Trophoblast cell (in vitro differentiated cells and primary cell): ENCODE measurements around the gene JPH4.

Experiments
- DNase-seq, 2 donors: peaks; one replicate each; pipeline ENCODE4 v3.0.0-alpha.2; 2016
- H2AFZ ChIP-seq: 2 replicates; pipeline ENCODE4 v1.6.1; 2013; ENCODE audit warnings: low read length, moderate library complexity, mild to moderate bottlenecking; ENCODE audit not compliant: insufficient read depth, poor library complexity
- H2AK5ac ChIP-seq: 2 replicates; pipeline ENCODE4 v1.6.1; 2013; ENCODE audit warnings: mild to moderate bottlenecking, low read length
- H2BK120ac ChIP-seq: 2 replicates; pipeline ENCODE4 v1.6.1; 2013; ENCODE audit warnings: low read length, mild to moderate bottlenecking, moderate library complexity; ENCODE audit not compliant: insufficient read depth, poor library complexity
- H2BK12ac ChIP-seq: 2 replicates; pipeline ENCODE4 v1.6.1; 2013; ENCODE audit warnings: mild to moderate bottlenecking, low read length, moderate library complexity
- H2BK5ac ChIP-seq: 2 replicates; pipeline ENCODE4 v1.6.1; 2013; ENCODE audit warnings: low read length, low read depth, moderate library complexity, mild to moderate bottlenecking; ENCODE audit not compliant: poor library complexity
- H3K14ac ChIP-seq: 2 replicates; pipeline ENCODE4 v1.6.1; 2013; ENCODE audit warnings: mild to moderate bottlenecking, low read length
- H3K18ac ChIP-seq: 2 replicates; pipeline ENCODE4 v1.6.1; 2013; ENCODE audit warnings: mild to moderate bottlenecking, low read length
- H3K23ac ChIP-seq: 2 replicates; pipeline ENCODE4 v1.6.1; 2013; ENCODE audit warnings: low read length
- H3K27ac ChIP-seq: 2 replicates; pipeline ENCODE4 v1.5.1; 2013; ENCODE audit warnings: low read depth, mild to moderate bottlenecking, inconsistent platforms, low read length, moderate library complexity
- H3K27me3 ChIP-seq: 2 replicates; pipeline ENCODE4 v1.6.1; 2013; ENCODE audit warnings: inconsistent platforms, mild to moderate bottlenecking, low read length, moderate library complexity; ENCODE audit not compliant: insufficient read depth
- H3K36me3 ChIP-seq, 2 experiments: 1 replicate in 1 of 2; 2 replicates in 1 of 2; pipeline ENCODE4 v1.6.1; 2013; ENCODE audit warnings: low read length in 2 of 2, mild to moderate bottlenecking in 2 of 2, moderate library complexity in 1 of 2; ENCODE audit not compliant: insufficient read depth in 2 of 2, control insufficient read depth in 1 of 2
- H3K4ac ChIP-seq: 2 replicates; pipeline ENCODE4 v1.6.1; 2013; ENCODE audit warnings: low read depth, mild to moderate bottlenecking, low read length, moderate library complexity
- H3K4me1 ChIP-seq, 2 experiments: 1 replicate in 1 of 2; 2 replicates in 1 of 2; pipeline ENCODE4 v1.6.1; 2013; ENCODE audit warnings: low read length in 2 of 2, mild to moderate bottlenecking in 2 of 2, moderate library complexity in 1 of 2; ENCODE audit not compliant: insufficient read depth in 2 of 2, control insufficient read depth in 1 of 2
- H3K4me2 ChIP-seq: 2 replicates; pipeline ENCODE4 v1.6.1; 2013; ENCODE audit warnings: inconsistent platforms, mild to moderate bottlenecking, low read length, moderate library complexity
- H3K4me3 ChIP-seq: 2 replicates; pipeline ENCODE4 v1.5.1; 2013; ENCODE audit warnings: mild to moderate bottlenecking, low read depth, low read length, inconsistent platforms
- H3K79me1 ChIP-seq: one replicate; pipeline ENCODE4 v1.6.1; 2013; ENCODE audit warnings: low read length
- H3K79me2 ChIP-seq: 2 replicates; pipeline ENCODE4 v1.6.1; 2013; ENCODE audit warnings: low read length, mild to moderate bottlenecking; ENCODE audit not compliant: control insufficient read depth, insufficient read depth, poor library complexity
- H3K9ac ChIP-seq: 2 replicates; pipeline ENCODE4 v1.6.1; 2013; ENCODE audit warnings: mild to moderate bottlenecking, low read length
- H3K9me3 ChIP-seq: 2 replicates; pipeline ENCODE4 v1.6.1; 2013; ENCODE audit warnings: low read depth, mild to moderate bottlenecking, control low read depth, inconsistent platforms, low read length; ENCODE audit not compliant: insufficient read depth
- H4K12ac ChIP-seq: 2 replicates; pipeline ENCODE4 v1.6.1; 2013; ENCODE audit warnings: low read depth, mild to moderate bottlenecking, low read length, moderate library complexity
- H4K8ac ChIP-seq: 2 replicates; pipeline ENCODE4 v1.6.1; 2013; ENCODE audit warnings: low read depth, mild to moderate bottlenecking, low read length, moderate library complexity
- H4K91ac ChIP-seq: one replicate; pipeline ENCODE4 v1.6.1; 2013; ENCODE audit warnings: low read depth, mild to moderate bottlenecking, low read length, moderate library complexity
- WGBS: extraction: QIAGEN DNeasy Blood & Tissue Kit; methylation state at CpG from one replicate; pipeline ENCODE4 v1.1.7; 2013; ENCODE audit warnings: missing lambda C conversion rate; ENCODE audit not compliant: insufficient read length, insufficient coverage; ENCODE audit errors: extremely low coverage; 5-methylcytosine and 5-hydroxymethylcytosine counted together

The JPH4 gene

GRCh38 chr14:23623962-23624361 lies 45.4 kb upstream of the JPH4 start:
- Histone ChIP-seq H2BK12ac (no peak overlapping the region), H2AK5ac (no peak overlapping the region), H3K4me2 (no peak overlapping the region), H4K12ac (no peak overlapping the region), H3K4ac (no peak overlapping the region), H3K79me2 (no peaks in the 10 kb centered on the region), H4K8ac (no peak overlapping the region), H3K27me3 (no peaks in the 10 kb centered on the region), H3K14ac (no peak overlapping the region), H3K18ac (no peak overlapping the region), H3K9me3 (peaks cover 14% of the 10 kb centered on the region), H3K9ac (no peak overlapping the region), H3K4me1 (no peaks in the 10 kb centered on the region), H2AFZ (no peak overlapping the region), H3K36me3 (no peaks in the 10 kb centered on the region), H3K23ac (no peak overlapping the region), H2BK120ac (no peak overlapping the region), H3K27ac (no peak overlapping the region), H3K79me1 (no peaks in the 10 kb centered on the region), H3K4me3 (no peak overlapping the region), H2BK5ac (no peak overlapping the region), H4K91ac (no peak overlapping the region)
- no peak for DNase-seq

- no peak overlapping the region for H4K91ac ChIP-seq
These were observed 44.4 kb upstream of the JPH4 start for GRCh38 chr14:23622990-23623389.

GRCh38 chr14:23621932-23622730 lies 43.5 kb upstream of the JPH4 start:
- H3K9me3 ChIP-seq = peaks cover 12% of the 10 kb centered on the region
- H2AFZ ChIP-seq = no peak overlapping the region
- H2BK12ac ChIP-seq = no peak overlapping the region
- H4K91ac ChIP-seq = no peak overlapping the region
- no peak overlapping the region for H2AK5ac ChIP-seq
- no peak overlapping the region for H3K18ac ChIP-seq
- no peak overlapping the region for H3K27ac ChIP-seq
- H3K36me3 ChIP-seq = no peaks in the 10 kb centered on the region
- H2BK5ac ChIP-seq = no peak overlapping the region
- H3K79me2 ChIP-seq = no peaks in the 10 kb centered on the region
- no peak overlapping the region for H3K4me2 ChIP-seq
- H3K27me3 ChIP-seq = no peaks in the 10 kb centered on the region
- no peak overlapping the region for H4K8ac ChIP-seq
- DNase-seq = no peak
- H3K9ac ChIP-seq = no peak overlapping the region
- no CpG with 5 or more reads among the region's 4 CpGs for WGBS
- H3K14ac ChIP-seq = no peak overlapping the region
- H3K79me1 ChIP-seq = no peaks in the 10 kb centered on the region
- no peaks in the 10 kb centered on the region for H3K4me1 ChIP-seq
- no peak overlapping the region for H3K23ac ChIP-seq
- no peak overlapping the region for H3K4ac ChIP-seq
- no peak overlapping the region for H3K4me3 ChIP-seq
- H2BK120ac ChIP-seq = no peak overlapping the region
- no peak overlapping the region for H4K12ac ChIP-seq

More at GRCh38 chr14:23622990-23623389, 44.4 kb upstream of the JPH4 start:
- Histone ChIP-seq H3K4ac (no peak overlapping the region), H3K36me3 (no peaks in the 10 kb centered on the region), H3K79me1 (no peaks in the 10 kb centered on the region), H3K27ac (no peak overlapping the region), H3K14ac (no peak overlapping the region), H4K12ac (no peak overlapping the region), H2BK12ac (no peak overlapping the region), H3K79me2 (no peaks in the 10 kb centered on the region), H3K27me3 (no peaks in the 10 kb centered on the region), H3K4me2 (no peak overlapping the region), H3K9me3 (peaks cover 14% of the 10 kb centered on the region), H3K4me3 (no peak overlapping the region), H3K9ac (no peak overlapping the region), H2AK5ac (no peak overlapping the region), H4K8ac (no peak overlapping the region), H2AFZ (no peak overlapping the region), H2BK5ac (no peak overlapping the region), H3K18ac (no peak overlapping the region), H3K4me1 (no peaks in the 10 kb centered on the region), H2BK120ac (no peak overlapping the region), H3K23ac (no peak overlapping the region)
- DNase-seq = no peak
- WGBS = no CpG with 5 or more reads among the region's 4 CpGs

GRCh38 chr14:23621204-23621931 lies 42.8 kb upstream of the JPH4 start:
- H2BK12ac ChIP-seq = no peak overlapping the region
- no peaks in the 10 kb centered on the region for H3K79me1 ChIP-seq
- no peak overlapping the region for H2AFZ ChIP-seq
- no peak overlapping the region for H3K9ac ChIP-seq
- no peaks in the 10 kb centered on the region for H3K79me2 ChIP-seq
- H3K4me3 ChIP-seq = no peak overlapping the region
- no peak overlapping the region for H4K8ac ChIP-seq
- H3K4ac ChIP-seq = no peak overlapping the region
- DNase-seq = no peak
- no peak overlapping the region for H2BK5ac ChIP-seq
- no peak overlapping the region for H4K91ac ChIP-seq
- H4K12ac ChIP-seq = no peak overlapping the region
- no peaks in the 10 kb centered on the region for H3K4me1 ChIP-seq
- H3K36me3 ChIP-seq = no peaks in the 10 kb centered on the region
- no peaks in the 10 kb centered on the region for H3K27me3 ChIP-seq
- no peak overlapping the region for H3K18ac ChIP-seq
- H3K14ac ChIP-seq = no peak overlapping the region
- H2BK120ac ChIP-seq = no peak overlapping the region
- no peak overlapping the region for H3K4me2 ChIP-seq
- peaks cover 11% of the 10 kb centered on the region for H3K9me3 ChIP-seq
- no peak overlapping the region for H2AK5ac ChIP-seq
- H3K23ac ChIP-seq = no peak overlapping the region
- no CpG with 5 or more reads among the region's 6 CpGs for WGBS
- H3K27ac ChIP-seq = no peak overlapping the region
